A673 (cell line): ENCODE results near the gene CDC42BPA. TPM values are rescaled to one million over a fixed set of nuclear protein-coding genes. Genes with fewer than 3 reads are reported as not detected.

Source experiments
- BruUV-seq: library from RNA; stranded (reverse); fragments of 400-500 nt; replicated peaks from 2 replicates; lab custom pipeline; 2021; lab: Mats Ljungman, UMichigan
- CTCF ChIA-PET: fragments of 300-600 bp; sonication (Branson Sonifier 250); formaldehyde crosslinking; loops from one replicate; lab custom pipeline; 2022; ENCODE audit warnings: antibody characterized with exemption; lab: Charles Lee
- POLR2A ChIA-PET: fragments of 300-600 bp; sonication (Branson Sonifier 250); formaldehyde crosslinking; loops from one replicate; lab custom pipeline; 2022; ENCODE audit warnings: antibody characterized with exemption; ENCODE audit not compliant: low non-redundant PET; lab: Charles Lee
- DNase-seq: peaks from one replicate; pipeline ENCODE4 v3.0.0-alpha.2; 2015; ENCODE audit warnings: low spot score
- H3K27ac ChIP-seq: fragments of 200-600 bp; sonication (generic); 2 replicates; pipeline ENCODE4 v1.5.1; 2016; ENCODE audit warnings: mixed run types, low read depth, mild to moderate bottlenecking, mixed read lengths, antibody characterized with exemption, low read length; ENCODE audit not compliant: poor library complexity, severe bottlenecking
- H3K27me3 ChIP-seq: fragments of 200-600 bp; sonication (generic); replicated peaks from 2 replicates; pipeline ENCODE4 v1.6.1; 2017; ENCODE audit warnings: mixed run types, low read depth, mild to moderate bottlenecking, mixed read lengths, antibody characterized with exemption, low read length; ENCODE audit not compliant: insufficient read depth, poor library complexity
- H3K36me3 ChIP-seq: fragments of 200-600 bp; sonication (generic); 2 replicates; pipeline ENCODE4 v1.6.1; 2016; ENCODE audit warnings: mixed run types, mild to moderate bottlenecking, mixed read lengths, antibody characterized with exemption, low read length; ENCODE audit not compliant: insufficient read depth, poor library complexity, severe bottlenecking
- H3K4me1 ChIP-seq: fragments of 200-600 bp; sonication (generic); 2 replicates; pipeline ENCODE4 v1.6.1; 2017; ENCODE audit warnings: mixed run types, mild to moderate bottlenecking, mixed read lengths, antibody characterized with exemption, low read length; ENCODE audit not compliant: insufficient read depth, poor library complexity, severe bottlenecking
- H3K4me3 ChIP-seq: fragments of 200-600 bp; sonication (generic); 2 replicates; pipeline ENCODE4 v1.5.1; 2016; ENCODE audit warnings: low read depth, mixed run types, mild to moderate bottlenecking, mixed read lengths, low read length; ENCODE audit not compliant: poor library complexity, severe bottlenecking
- H3K9me3 ChIP-seq: fragments of 200-600 bp; sonication (generic); 2 replicates; pipeline ENCODE4 v1.6.1; 2016; ENCODE audit warnings: mixed run types, low read depth, mild to moderate bottlenecking, mixed read lengths, antibody characterized with exemption, low read length; ENCODE audit not compliant: poor library complexity, severe bottlenecking
- CTCF ChIP-seq: fragments of 300-800, 200-600 bp; sonication (generic); conservative IDR thresholded peaks from 2 replicates; pipeline ENCODE4 v1.5.1; 2017; ENCODE audit warnings: low read depth, mild to moderate bottlenecking, antibody characterized with exemption, low read length, moderate library complexity, mixed read lengths
- EZH2 ChIP-seq: fragments of 200-600 bp; sonication (generic); IDR thresholded peaks from 2 replicates; pipeline ENCODE4 v1.6.1; 2017; ENCODE audit warnings: borderline replicate concordance, low read depth, mild to moderate bottlenecking, mixed read lengths, antibody characterized with exemption, low read length; ENCODE audit not compliant: poor library complexity, severe bottlenecking
- intact Hi-C: fragments of 100-400 bp; cut with micrococcal nuclease; formaldehyde crosslinking; loops from one replicate; pipeline ENCODE4 v1.10.0; 2022; ENCODE audit not compliant: unreplicated experiment
- total RNA-seq: library from RNA; stranded (reverse); gene quantifications from 2 replicates; pipeline ENCODE4 v1.2.3, GENCODE V29; 2021

Gene CDC42BPA
- total RNA-seq, 1 experiment from 2014 or later, result 21.7 TPM

GRCh38 chr1:227077783-227078182, 240.5 kb downstream of the CDC42BPA start:
- no TSS peak for BruUV-seq
- Histone ChIP-seq H3K36me3 (no peaks in the 10 kb centered on the region), H3K27me3 (no peaks in the 10 kb centered on the region), H3K4me1 (no peaks in the 10 kb centered on the region), H3K27ac (no peak overlapping the region), H3K4me3 (no peak overlapping the region), H3K9me3 (no peaks in the 10 kb centered on the region)
- intact Hi-C loops, result no loop called here
- CTCF ChIA-PET, result no interaction called here
- POLR2A ChIA-PET, result no interaction called here
- TF ChIP-seq CTCF (no peak), EZH2 (no peak)
- DNase-seq, result no peak

DNA sequence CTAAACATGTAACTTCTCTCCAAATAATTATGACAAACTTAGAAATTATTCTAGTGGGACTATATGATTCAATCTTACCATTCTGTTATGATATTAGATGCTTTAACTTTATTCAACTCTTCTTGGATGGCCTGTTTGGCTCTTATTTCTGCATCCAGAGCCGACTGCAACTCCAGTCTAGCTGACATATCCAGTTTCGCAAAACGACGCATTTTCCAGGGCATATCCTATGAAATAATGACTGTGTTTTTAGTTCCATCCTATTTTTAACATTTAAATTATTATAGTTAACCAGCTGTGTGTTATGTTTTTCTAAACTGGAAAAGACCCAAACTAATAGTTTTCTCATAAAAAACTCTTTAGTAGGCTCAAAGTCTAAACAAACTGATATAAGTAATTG, 244.5 kb downstream of the CDC42BPA start:
- intact Hi-C loops, result no loop called here
- H3K9me3 ChIP-seq, result no peaks in the 10 kb centered on the region
- H3K4me3 ChIP-seq, result no peak overlapping the region
- CTCF ChIA-PET, result no interaction called here
- TF ChIP-seq EZH2 (no peak), CTCF (no peak)
- H3K27me3 ChIP-seq, result no peaks in the 10 kb centered on the region
- POLR2A ChIA-PET, result no interaction called here
- H3K4me1 ChIP-seq, result peaks cover 3% of the 10 kb centered on the region
- no peak overlapping the region for H3K27ac ChIP-seq
- no TSS peak for BruUV-seq
- H3K36me3 ChIP-seq, result peaks cover 7% of the 10 kb centered on the region
- no peak for DNase-seq

DNA sequence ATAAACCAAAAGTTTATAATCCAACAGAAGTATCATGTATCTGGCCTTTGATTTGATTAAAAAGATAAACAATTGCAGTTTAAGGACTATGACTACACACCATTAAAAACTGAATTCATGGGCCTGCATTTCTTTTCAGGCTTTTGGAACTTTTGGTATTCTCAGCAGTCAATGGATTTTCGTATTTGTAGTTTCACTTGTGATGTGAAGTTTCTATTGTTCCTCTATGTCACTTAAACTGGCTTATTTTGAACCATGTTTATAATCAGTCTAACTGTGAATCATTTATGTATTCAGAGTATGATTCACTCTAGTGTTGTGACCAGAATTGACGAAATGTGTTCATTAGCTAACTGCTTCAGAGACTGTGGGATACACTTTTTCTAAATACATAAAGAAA, 245.3 kb downstream of the CDC42BPA start:
- H3K36me3 ChIP-seq, result peaks cover 7% of the 10 kb centered on the region
- no peaks in the 10 kb centered on the region for H3K9me3 ChIP-seq
- no TSS peak for BruUV-seq
- H3K4me1 ChIP-seq, result peaks cover 3% of the 10 kb centered on the region
- POLR2A ChIA-PET, result no interaction called here
- H3K27me3 ChIP-seq, result no peaks in the 10 kb centered on the region
- intact Hi-C loops, result no loop called here
- TF ChIP-seq CTCF (no peak), EZH2 (no peak)
- H3K4me3 ChIP-seq, result no peak overlapping the region
- CTCF ChIA-PET, result no interaction called here
- DNase-seq, result no peak
- H3K27ac ChIP-seq, result no peak overlapping the region
